ENCODE data around the gene NUAK2.

NUAK2 gene

GRCh38 chr1:205319081-205320018 lies 2.2 kb downstream of the NUAK2 start:
- DNase-seq (ENCODE audit: low read depth, low spot score): peak; percentile 84

DNA sequence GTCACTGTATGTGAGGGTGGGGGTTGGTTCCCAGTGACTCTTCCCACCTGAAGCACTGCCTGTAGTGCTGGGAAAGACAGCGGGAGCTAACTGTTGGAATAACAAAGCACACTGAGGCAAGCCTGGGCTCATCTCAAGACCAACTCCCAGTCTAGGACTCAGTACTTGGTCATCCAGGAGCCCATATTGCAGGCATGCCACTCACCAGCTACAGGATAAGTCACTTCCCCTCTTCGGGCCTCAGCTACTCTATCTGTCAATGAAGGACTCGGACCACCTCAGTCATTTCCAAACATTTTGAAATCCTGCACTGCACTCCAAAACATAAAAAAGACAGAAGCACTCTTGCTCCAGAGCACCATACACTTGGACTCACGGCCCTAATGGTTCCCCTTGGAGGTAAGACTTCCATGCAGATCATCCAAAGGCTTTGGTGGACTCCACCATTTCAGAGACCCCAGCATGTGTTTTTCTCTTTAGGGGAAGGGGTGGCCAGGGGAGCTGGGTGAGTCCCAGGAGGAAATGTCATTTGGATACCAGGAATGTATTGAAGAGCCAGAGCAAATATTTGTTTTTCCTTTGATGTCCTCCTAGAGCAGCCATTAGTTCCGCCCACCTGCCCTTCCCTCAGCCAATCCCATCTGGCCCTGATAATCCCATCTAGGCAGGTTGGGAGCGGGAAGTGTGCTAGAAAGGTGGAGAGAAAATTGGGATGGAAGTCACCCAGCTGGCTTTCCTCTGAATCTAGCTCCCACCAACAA lies 3.1 kb downstream of the NUAK2 start:
- peak; percentile 43 for DNase-seq (ENCODE audit: low read depth, low spot score)

GRCh38 chr1:205317311-205317917 lies 4.1 kb downstream of the NUAK2 start:
- DNase-seq (ENCODE audit: low read depth, low spot score): peak; percentile 90

- DNase-seq (ENCODE audit: low read depth, low spot score): peak; percentile 46
Observed at GRCh38 chr1:205316161-205316566, 5.4 kb downstream of the NUAK2 start.

GRCh38 chr1:205315008-205315618 lies 6.4 kb downstream of the NUAK2 start:
- no peak for DNase-seq (ENCODE audit: low read depth, low spot score)

DNA sequence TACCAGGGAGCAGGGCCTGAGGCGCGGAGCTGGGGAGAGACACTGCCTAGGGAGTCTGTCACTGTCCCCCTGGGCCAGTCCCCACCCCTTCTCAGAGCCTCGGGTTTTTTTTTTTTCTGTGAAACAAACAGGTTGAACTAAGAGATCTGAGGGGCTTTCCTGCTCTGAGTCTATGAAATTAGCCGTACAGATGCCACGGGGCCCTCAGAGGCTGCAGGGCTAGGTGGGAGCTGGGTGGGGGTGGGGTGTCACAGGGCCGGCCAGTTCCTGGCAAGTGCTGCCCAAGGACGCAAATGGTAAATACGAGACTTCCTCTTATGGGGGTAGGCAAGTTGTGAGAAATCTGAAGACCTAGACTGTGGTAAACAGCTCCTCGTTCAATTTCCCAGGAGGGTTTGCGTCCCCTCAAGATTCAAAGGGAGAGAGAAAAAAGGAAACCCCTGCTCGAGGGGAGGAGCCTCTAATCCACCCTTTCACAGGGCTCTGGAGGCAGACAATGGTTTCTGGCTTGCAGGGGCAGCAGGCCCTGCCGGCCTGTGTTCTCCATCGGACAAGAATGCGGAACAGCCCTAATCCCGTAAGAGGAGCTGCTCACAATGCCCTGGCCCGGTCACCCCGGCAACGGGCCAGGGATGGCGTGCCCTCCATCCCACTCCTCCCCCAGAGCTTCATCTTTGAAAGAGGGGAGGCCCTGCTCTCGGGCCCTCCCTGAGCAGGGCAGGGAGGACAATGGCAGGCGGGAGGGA lies 7.8 kb downstream of the NUAK2 start:
- DNase-seq (ENCODE audit: low read depth, low spot score): peak; percentile 96

GRCh38 chr1:205312866-205313562 lies 8.5 kb downstream of the NUAK2 start:
- DNase-seq (ENCODE audit: low read depth, low spot score): no peak

DNA sequence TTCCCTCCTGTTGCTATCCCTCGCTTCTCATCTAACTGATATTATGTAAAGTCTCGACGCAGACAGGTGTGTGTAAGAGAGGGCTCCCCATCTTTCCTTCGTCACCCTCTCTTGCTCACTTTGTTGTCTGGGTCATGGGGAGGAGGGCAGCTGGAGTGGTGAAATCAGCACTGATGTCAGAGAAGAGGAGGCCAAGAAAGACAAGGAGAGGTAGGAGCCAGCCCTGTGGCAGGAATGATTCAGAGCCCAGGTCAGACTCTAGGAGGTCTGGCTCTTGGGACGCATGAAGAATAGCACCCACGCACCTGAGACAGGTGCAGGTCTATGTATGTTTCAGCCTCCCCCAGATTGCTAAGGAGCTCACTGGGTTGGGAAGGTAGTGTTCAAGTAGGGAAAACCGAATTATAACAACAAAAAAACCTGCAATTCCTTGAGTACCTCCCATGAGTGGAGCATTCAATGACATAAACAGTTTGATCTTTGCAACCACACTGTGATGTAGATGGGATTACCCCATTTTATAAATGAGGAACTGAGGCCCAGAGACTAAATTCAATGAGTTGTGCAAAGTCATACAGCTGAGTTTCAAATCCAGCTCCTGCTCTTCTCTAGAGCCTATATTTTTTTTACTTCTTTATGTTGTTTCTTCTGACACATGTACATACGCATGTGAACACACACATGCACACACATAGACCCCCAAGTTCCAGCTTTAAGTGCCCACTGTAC lies 10.4 kb downstream of the NUAK2 start:
- no peak for DNase-seq (ENCODE audit: low read depth, low spot score)

DNA sequence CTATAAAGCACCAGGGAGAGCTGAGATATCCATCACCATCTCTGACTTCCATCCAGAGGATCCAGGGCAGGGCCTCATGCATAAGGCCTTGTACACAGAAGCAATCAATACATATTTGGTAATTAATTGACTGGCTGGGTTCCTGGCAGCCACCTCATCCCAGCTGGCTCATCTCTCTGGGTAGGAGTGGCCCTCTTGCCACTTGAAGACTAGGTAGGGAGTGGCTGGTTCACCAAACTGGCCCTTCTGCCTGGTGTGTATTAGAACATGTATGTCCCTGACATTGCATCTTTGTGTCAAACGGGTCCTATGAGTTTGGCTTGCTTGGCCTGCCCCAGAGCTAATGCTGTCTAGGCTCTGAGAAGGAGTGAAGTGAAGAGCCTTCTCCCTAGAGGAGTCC lies 11.8 kb downstream of the NUAK2 start:
- DNase-seq (ENCODE audit: low read depth, low spot score): no peak

DNA sequence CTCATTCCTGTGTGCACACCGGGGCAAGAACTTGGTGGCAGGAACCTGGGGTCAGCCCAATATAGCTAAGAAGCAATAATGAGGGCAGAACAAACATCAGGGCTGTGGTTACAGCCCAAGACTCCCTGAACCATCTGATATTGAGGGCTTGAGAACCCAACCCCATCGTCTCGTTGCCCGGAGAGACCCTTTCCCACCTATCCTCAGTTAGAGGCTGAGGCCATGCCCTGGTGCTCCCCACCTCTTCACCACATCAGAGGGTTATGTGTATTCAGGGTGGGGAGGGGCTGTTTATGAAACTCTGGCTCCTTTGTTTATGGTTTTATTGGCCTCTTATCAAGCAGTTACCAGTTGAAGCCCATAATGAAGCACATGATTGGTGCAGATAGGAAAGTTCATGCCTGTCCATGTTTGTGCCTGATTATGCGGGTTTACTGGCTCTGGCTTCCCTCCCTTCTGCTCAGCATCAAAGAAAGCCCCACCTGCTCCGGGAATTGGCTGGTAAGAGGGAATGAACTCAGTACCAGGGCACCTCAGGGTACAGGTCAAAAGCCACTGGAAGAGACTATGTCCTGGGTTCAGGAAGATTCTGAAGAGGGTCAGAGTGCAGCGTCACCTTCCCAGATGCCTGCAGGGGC lies 14.5 kb downstream of the NUAK2 start:
- DNase-seq (ENCODE audit: low read depth, low spot score): no peak

DNA sequence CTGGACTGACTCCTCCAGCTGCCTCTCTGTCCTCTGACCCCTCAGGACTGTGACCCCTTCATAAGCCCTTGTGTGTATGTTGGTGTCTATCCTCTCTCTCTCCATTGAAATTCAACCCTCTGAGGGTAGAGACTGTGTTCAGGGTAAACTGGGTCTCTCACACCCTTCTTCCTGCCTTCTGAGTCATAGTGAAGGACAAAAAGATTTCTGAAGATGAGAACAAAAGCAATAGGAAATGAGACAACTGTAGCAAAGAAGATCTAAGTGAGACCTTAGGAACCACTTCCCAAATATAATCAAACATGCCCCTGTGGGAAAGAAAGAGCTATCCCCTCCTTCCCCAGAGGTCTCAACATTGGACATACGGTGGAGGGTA lies 16.9 kb downstream of the NUAK2 start:
- DNase-seq (ENCODE audit: low read depth, low spot score): no peak

GRCh38 chr1:205304046-205304694 lies 17.4 kb downstream of the NUAK2 start:
- no peak for DNase-seq (ENCODE audit: low read depth, low spot score)

GRCh38 chr1:205303247-205303888 lies 18.2 kb downstream of the NUAK2 start:
- DNase-seq (ENCODE audit: low read depth, low spot score): no peak

- peak; percentile 48 for DNase-seq (ENCODE audit: low read depth, low spot score)
Observed at GRCh38 chr1:205301842-205302588, 19.5 kb downstream of the NUAK2 start.

GRCh38 chr1:205301205-205301821 lies 20.2 kb downstream of the NUAK2 start:
- peak; percentile 99 for DNase-seq (ENCODE audit: low read depth, low spot score)

DNA sequence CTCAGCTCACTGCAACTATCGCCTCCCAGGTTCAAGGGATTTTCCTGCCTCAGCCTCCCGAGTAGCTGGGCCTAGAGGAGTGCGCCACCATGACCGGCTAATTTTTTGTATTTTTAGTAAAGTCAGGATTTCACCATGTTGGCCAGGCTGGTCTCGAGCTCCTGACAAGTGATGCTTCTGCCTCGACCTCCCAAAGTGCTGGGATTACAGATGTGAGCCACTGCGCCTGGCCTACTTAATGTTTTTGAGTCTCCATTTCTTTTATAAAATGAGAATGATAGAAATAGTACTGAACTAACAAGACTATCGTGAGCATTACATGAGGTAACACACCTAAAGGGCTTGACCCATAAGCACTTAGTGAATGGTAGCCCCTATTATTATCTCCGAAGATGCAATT lies 21.4 kb downstream of the NUAK2 start:
- no peak for DNase-seq (ENCODE audit: low read depth, low spot score)
